ENCODE measurements around the gene TLCD1.

DNA sequence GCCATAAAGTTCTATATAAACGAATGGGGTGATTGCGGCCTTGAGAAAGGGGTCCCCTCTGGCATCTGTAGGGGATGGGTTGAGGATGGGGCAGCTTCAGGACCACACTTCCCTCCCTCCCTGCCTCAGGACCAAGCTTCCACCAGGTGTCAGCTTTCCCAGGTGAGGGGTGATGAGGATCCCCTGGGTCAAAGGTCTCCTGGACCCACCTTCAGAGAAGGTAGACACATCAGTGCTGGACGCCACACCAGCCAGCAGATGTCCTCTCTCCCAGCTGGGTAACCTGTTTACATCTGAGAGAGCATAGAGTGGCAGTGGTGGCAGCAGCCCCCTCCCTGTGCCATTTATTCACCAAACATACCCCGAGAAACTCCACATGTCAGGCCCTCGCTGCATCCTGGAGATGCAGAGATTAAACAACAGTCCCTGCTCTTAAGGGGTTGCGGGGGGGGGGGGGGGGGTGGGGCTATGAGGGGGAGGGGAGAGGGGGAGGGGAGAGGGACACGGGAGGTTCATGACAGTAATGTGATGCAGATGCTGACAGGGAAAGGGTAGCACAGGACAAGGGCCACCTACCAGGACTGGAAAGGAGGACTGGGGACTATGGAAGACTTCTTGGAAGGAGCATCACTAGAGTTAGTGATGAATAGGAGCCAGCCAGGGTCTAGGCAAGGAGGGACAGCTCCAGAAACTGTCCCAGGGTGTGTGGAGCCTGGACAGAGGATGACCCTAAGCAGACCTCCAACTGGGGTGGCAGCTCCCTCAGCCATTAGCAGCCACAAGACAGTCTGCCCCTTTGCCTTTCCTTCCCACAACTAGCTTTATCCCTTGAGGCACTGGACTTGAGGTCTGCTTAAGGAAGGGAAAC lies 19.3 kb downstream of the TLCD1 start:
- TF ChIP-seq TAF1 (IDR thresholded peaks at IDR 0.05; ENCODE audit: borderline replicate concordance, low read depth, low read length), result no peak
- TF ChIP-seq POLR2A (IDR thresholded peaks at IDR 0.05; ENCODE audit: low read depth, low read length), result no peak
